ENCODE results near the gene STARD13.

The STARD13 gene

DNA sequence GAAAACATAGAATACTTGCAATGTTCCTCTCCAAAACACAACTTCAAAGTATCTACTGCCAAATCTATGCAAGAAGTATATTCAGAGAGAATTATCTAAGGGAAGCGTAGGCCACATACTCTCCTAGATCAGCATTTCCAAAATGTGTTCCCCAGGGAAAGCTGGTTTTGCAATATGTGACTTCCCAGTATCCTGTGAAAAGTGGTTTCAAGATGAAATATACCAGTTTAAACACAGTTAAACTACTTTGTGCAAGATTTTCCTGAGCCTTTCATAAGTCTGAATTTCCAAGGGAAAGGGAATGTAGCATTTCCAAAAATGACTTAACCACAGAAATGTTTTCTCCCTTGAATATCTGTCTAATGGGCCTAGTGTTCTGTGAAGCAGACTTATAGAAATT, 7.6 kb downstream of the STARD13 start:
- no peak for DNase-seq (ENCODE audit: low read depth)

DNA sequence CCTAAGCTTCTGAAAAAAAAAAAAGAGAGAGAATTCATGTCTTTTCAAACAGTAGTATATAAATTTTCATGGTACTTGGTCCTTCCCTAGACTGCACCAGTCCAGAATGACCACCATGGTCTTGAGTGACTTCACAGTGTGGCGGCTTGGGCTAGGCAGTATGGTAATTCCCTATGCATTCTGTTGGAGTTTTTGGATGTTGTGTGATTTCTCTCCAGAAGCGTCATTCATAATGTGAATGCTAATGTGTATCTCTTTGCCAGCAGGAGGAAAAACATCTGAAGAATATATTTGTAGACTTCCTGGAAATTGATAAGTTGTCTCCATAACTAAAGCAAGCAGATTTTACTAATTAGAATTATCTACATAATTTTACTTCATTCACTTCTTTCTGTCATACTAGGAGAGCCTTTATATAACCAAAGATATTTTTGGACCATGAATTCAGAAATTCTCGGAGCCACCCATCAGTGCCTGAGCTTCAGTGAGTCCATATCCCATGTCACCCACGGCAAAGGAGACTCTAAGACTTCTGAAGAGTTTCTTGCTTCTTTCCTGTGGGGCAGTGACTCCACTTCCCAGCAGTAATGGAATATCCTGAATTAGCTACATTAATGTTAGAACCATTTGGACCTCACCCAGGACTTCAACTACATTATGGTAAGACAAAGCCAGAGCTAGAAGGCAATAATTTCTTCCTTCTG, 8.4 kb downstream of the STARD13 start:
- DNase-seq (ENCODE audit: low read depth) = no peak

DNA sequence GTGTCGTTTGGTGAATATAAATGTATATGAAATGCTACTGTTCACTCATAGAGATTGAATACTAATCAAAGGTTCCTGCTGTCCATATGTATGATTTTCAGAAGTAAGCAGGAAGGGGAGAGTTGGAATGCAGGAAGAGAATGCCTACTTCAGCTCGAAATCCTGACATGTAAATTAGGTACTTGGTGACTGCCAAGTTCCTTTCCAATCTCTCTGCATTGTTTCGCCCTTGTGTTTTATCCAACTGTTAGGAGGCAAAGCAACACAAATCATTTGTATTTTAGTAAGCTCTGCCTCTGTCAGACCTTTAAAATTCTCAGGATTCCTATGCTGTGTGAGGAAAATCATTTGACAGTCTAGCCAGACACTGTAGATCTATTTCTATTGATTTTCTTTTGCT, 9.0 kb downstream of the STARD13 start:
- DNase-seq (ENCODE audit: low read depth) = no peak

DNA sequence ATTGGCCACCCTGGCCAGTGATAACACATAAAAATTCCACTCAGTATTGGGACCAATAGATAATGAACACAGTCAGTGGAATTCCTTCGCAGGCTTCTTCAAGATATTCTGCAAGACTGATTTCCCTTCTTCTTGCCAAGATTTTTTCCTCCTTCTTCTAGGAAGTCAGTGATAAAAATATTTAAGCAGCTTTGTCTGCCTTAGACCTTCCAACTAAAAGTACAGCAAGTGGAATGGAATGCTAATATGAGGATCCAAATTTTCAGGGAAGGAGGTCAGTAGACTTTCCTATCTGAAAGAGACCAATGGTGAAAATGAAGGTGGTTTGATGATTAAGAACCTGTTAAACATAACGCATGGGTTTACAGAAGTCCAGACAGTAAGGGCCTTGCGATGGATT, 9.6 kb downstream of the STARD13 start:
- no peak for DNase-seq (ENCODE audit: low read depth)

DNA sequence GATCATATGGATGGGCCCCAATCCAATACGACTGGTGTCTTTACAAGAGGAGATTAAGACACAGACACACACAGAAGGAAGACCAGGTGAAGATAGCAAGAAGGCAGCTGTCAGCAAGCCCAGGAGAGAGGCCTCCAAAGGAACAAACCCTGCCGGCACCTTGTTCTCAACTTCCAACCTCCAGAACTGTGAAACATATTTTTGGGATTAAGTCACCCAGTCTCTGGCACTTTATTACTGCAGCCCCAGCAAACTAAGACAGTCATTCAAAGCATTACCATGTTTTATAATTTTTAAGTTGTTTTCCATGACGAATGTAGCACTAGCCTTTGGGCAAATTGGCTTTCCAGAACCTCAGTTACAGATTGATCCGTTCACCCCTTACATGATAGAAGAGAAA, 11.3 kb downstream of the STARD13 start:
- no peak for DNase-seq (ENCODE audit: low read depth)

DNA sequence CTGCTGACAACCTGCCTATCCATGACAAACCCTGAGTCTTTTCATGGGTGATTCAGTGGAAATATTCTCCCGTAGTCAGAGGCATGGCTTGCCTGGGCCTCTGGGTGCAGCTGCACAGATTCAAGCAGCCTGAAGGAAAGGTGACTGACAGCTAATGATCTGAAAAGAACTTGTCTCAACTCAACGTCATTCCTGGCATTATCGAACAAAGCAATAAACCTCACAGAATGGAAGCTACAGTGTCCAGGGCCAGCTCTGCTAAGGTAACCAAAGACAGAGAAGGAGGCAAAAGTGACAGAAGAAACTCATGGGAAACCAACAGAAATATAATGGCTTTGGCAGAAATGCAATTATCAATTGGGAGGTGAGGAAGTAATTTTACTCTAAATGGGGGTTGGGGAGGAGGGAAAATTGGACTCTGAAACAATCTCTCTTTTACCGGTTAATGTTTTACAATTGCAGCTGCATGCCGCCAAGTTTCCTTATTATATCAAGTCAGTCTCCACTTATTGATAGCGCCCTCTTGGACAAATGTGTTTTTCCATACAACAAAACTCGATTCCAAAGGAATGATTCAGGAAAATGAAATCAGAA, 12.9 kb downstream of the STARD13 start:
- DNase-seq (ENCODE audit: low read depth) = no peak

DNA sequence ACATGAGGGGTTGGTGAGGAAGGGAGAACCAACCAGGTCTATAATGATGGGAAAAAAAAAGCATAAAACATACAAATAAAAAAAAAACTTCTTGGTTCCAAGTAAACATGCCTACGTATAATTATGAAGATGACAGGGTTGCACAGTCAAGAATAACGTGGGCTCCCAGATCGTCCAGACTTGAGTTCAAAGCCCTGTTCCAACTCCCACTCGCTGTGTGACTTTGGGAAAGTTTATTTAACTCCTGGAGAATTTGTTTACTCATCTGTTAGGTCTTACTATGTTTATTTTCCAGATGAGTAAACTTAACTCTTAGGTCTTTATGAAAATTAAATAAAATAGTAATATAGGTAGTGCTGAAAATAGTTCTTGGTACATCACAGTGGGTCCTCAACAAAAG, 13.8 kb downstream of the STARD13 start:
- DNase-seq (ENCODE audit: low read depth) = no peak

DNA sequence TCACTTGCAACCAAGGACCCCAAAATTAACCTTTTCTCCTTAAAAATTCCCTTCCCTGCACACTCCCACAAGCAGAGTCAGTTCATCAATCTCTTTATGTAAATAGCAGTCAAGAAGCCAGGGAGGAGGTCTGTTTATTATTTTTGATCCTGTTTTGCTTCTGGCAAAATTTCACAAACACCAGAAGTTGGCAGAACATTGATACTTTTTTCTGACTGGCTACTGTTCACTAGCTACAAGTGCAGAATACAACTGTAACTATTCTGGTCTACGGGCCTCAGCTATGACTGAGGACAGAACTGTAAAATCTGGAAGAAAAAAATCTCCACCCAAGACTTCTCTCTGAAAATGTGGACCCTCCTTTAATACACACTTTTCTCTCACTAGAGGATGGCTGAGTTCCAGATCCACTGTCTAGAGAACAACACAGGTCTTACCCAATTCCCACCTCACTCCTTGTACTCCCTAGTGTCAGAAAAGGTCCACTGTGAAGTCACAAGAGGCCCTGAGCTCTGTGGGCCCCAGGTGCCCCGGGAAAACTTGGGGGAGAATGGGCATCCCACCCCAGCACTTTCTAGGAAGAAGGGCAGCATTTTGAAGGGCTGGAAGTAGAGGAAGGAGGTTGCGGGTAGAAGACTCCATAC, 14.5 kb downstream of the STARD13 start:
- DNase-seq (ENCODE audit: low read depth) = no peak

DNA sequence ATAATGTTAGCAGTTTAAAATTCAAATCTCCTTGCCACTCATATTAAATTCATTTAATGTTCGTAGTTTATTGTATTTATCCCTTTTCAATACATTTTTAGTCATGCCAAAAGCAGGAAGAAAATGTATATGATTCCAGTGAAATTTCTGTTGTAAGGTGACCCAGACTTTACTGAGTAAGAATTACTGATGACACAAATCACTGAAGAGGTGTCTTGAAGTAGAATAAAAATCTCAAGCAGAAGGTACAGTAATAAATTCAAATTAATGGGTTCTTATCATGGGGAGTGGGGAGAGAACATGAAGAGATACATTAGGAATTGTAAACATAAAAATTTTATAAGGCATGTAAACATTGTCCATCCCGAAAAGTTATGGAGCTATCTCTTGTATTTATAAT, 19.9 kb downstream of the STARD13 start:
- no peak for DNase-seq (ENCODE audit: low read depth)

DNA sequence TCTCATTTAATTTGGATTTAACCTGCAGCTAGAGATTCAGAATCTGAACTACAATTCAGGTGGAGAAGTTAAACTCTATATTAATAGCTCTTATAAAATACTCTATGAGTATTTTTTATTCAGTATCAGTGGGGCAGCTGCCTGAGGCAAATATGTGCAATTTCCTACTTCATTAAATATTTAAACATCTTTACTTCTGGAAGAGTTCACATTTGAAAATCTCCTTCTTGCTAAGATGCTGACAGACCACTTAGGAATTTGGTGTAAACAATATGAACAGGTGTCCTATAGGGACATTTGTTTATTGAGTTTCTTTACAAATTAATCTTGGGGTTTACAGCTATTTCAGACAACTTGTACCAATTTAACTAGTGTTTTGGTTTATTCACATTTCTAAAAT, 20.4 kb downstream of the STARD13 start:
- no peak for DNase-seq (ENCODE audit: low read depth)

DNA sequence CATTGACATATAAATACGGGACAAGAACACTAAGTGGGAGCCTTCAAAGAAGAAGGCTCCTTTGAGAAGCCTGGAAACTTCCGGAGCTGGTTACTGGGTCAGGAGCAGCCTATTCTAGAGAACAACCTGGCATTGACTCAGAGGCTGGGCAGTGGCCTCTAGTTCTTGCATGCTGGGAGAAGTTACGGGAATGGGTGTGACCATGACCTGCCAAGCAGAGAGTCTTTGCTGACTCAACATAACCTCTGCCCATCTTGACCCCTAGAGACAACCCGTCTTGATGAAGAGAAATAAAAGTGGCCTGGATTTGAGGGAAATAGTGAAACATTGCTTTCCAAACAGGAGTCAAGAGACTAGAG, 21.0 kb downstream of the STARD13 start:
- no peak for DNase-seq (ENCODE audit: low read depth)

DNA sequence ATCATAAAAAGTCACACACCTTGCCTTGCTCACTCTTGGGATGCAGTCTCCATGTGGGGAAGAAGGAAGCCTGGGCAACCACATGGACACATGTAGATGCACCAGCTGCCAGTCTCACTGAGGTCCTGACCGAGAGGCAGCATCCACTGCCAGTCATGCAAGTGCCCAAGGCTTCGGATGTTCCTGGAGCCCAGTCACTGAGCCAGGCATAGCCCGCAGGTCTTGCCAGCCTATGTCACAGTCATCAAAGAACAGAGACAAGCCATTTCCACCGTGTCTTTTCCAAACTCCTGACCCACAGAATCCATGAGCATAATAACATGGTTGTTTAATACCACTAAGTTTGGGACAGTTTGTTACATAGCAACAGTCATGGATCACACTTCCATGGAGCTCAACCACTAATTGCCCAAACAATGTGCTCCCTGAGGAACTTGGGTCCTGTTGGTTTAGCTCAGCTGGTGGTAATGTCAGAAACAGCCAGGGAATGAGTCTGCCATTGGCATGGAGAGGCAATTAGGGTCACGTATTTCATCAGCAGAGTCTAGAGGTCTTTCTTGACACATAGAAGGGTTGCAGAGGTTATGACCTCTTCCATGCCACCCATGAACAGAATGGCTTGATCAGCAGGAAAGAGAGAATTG, 21.5 kb downstream of the STARD13 start:
- no peak for DNase-seq (ENCODE audit: low read depth)

DNA sequence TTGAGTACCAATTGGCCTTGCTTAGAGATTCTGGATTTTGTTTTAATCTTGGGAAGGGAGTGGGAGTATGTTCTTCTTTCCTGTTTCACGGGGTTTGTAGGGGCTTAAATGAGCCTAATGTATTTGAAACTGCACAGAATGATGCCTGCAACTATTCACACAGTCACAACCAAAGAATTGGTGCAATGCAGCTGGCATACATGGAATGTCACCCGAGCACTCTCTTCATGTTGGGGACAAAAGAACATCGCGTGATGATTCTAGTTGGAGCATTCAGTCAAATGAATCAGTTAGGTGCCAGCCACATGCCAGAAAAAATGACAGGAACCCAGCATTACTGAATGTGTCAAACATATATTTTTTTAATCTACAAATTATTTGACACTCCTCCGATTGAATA, 22.1 kb downstream of the STARD13 start:
- DNase-seq (ENCODE audit: low read depth) = no peak

DNA sequence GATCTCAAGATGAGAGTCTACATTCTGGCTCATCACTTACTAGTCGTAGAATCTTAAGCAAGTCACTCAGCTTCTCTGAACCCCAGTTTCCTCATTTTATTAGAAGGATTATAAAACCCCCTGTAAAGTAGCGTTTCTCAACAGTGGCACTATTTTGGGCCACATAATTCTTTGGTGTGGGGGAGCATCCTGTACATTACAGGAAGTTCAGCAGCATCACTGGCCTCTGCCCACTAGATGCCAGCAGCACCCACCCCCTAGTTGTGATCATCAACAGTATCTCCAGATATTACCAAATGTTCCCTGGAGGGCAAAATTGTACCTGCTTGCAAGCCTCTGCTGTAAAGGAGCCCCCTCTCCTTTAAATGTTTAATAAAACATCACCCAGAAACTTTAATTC, 22.6 kb downstream of the STARD13 start:
- DNase-seq (ENCODE audit: low read depth) = no peak

DNA sequence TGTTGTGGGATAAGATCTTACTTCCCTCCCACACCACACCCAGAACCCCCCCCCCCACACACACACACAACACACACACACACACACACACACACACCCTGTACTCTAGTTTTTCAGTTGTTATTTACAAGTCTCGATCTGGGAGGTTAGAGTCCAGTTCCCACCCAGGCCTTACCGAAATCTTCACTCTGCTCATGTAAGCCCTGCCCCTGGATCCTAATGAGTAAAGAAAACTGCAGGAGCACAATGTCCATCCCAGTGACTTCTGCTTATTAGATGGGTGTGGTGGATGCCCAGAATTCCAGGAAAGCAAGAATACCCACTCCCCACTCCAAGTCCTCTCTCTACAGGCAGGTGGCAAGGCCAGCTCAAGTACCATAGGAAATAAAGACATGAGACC, 23.0 kb downstream of the STARD13 start:
- no peak for DNase-seq (ENCODE audit: low read depth)

DNA sequence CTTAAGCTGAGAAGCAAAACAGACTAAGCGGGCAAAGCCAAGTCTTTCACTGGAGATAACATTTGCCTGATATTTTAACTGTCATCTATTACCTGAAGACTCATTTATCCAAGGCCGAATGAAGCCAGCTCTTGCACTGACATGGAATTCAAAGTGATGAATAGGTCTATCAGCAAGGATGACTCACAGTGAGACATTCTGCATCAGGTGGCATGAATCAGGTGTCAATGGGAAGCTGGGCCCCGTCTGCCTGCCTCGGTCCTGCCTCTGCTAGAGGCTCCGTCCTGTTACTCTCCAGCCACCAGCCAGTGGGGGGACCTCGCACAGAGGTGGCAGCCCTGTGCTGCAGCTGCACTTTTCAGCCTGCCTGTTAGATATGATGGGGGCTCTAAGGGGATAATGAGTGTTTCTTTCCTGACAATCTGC, 23.5 kb downstream of the STARD13 start:
- no peak for DNase-seq (ENCODE audit: low read depth)

DNA sequence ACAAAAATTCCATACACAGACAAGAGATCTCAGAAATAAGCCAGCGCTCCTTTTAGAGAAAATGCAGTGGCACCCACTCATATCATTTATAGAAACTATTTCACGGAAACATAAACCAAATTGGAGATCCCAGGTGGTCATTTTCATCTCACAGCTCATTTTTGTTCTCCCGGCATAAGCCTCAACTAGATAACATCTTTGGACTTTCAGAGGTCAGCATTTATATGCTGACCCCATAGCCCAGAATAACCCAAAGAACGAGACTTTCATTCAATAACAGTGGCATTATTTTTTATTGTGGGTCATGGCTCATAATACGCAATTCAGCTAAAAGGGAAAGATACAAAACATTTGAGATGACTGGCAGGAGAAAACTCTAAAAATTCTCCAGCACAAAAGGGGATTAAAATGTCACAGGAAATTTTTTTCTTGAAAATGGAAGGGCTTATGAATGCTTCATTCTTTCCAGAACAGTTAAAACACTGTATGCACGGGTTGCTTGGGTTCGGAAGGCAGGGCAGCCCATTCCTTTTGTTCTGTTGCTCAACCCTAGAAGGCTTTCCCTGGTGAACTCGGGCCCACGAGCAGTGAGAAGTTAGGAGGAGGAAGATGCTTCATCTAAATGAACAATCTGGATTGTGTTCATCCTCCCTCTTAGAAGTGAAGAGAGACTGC, 24.0 kb downstream of the STARD13 start:
- no peak for DNase-seq (ENCODE audit: low read depth)

DNA sequence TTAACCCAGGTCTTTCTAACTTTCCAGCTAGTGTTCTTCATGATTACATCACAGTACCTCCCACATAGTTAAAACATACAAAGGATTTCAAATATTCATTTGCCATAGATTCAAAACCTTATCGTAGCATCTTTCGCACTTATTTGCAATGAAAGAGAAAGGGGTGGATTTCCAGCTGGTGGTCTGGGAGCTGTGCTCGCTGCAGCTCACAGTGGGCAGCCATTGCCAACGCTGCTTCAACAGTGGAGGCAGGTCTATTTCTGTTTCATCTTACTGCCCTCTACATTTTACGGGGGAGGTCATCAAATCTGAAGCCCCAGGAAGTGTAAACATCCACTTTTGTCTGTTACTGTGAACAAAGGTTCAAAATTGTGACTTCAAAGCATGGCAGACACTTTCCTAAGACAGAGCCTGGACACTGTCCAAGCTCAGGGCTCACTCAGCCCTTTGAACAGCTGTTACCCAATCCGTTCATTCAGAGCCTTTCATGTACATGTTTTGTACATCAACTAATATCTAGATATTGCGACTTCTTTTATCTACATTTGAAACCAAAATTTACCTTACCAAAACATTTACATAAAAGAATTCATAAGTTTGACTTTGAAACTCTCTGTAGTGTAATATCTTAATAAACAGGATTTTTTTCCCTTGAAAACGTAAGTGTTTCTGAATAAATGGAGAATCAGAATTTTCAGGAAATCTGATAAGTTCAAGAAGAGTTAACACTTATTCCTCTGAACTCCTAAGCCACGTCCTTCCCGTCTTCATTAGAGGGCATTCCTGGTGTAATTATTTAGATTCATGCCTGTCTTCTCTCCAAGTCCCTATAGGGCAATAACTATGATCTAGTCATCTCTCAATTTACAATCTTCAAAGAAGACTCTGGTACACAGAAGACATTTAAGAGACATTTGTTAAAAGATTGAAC, 25.1 kb downstream of the STARD13 start:
- DNase-seq (ENCODE audit: low read depth) = no peak

DNA sequence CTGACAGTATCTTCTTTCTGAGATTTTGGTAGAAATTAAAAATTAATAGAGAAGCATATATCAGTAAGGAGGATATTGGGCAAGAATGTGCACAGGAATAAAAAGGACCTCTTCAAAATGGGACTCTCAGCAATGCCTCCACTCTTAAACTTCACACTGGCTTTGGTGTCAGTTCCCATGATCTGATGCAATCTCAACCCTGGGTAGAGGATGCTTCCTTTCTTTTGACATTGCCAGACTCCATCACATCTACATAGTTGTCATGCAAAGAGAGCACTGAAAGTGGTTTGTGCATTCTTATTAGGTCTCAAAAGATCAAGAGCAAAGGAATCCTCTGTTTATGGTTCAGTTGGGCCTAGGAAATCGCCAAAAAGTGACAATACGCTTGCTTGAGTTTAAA, 26.3 kb downstream of the STARD13 start:
- DNase-seq (ENCODE audit: low read depth) = no peak

DNA sequence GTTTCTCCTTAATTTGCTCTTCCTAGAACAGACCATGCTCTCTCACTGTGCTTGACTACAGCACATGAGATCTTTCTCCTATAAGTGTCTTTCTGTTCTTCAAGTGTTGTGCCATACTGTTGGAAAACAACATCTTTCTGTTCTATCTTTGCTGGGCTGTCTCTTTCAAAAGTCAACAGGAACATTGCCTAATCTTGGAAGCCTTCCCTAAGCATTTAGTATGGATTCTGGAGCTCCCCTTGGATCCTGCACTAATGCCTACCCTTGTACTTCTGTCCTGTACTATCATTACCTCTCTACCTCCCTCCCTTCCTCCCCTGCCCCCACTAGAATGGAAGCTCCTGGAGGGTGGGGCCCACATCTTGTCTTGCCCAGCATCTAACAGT, 26.8 kb downstream of the STARD13 start:
- no peak for DNase-seq (ENCODE audit: low read depth)
